ENCODE measurements around the gene ZNF385D.

ZNF385D gene

DNA sequence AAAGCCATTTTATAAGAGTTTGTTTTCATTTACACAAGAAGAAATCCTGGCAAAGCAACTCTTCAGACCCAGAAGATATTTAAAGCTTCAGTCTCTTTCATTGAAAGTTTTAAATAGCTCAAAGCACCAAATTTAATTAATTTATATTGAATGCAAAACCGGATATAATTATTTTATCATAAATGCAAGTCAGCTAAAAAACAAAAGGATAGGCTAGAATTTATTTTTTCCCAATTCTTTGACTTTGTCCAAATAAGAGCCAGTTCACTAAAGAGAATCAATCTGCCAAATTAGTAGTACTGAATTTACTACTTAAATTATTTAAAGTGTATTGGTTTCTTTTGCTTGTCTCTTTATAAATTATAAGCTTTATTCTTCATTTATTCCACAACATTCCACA is 101.5 kb downstream of the ZNF385D start:
- H3K36me3 ChIP-seq (replicated peaks in 1 of 2; ENCODE audit: control insufficient read depth in 2 of 2, insufficient read depth in 2 of 2, low read length in 2 of 2) = no peaks in the 10 kb centered on the region
- H3K27me3 ChIP-seq (ENCODE audit: control insufficient read depth in 3 of 3, insufficient read depth in 3 of 3, low read depth in 1 of 3, low read length in 3 of 3) = no peaks in the 10 kb centered on the region
- no peak for DNase-seq (ENCODE audit: low spot score)
- no peak overlapping the region for H2BK5ac ChIP-seq (ENCODE audit: low read length)
- WGBS, 2 donors (ENCODE audit: extremely low coverage in 2 of 2, insufficient read length in 2 of 2, insufficient replicate concordance in 1 of 2) = no CpG with 5 or more reads among the region's 1 CpG
- no peak overlapping the region for H2BK120ac ChIP-seq (ENCODE audit: low read depth, low read length)
- no peaks in the 10 kb centered on the region for H3K9me3 ChIP-seq (replicated peaks in 1 of 2; ENCODE audit: control insufficient read depth in 2 of 2, insufficient read depth in 1 of 2, low read depth in 1 of 2, low read length in 2 of 2)
- H2BK12ac ChIP-seq (ENCODE audit: low read length) = no peak overlapping the region
- no peak overlapping the region for H3K9ac ChIP-seq (ENCODE audit: low read depth, low read length, poor library complexity)
- no peaks in the 10 kb centered on the region for H3K4me1 ChIP-seq (ENCODE audit: control insufficient read depth in 2 of 2, insufficient read depth in 1 of 2, low read depth in 1 of 2, low read length in 2 of 2)
- H3K23ac ChIP-seq (ENCODE audit: low read depth, low read length, poor library complexity) = no peak overlapping the region
- H4K8ac ChIP-seq (ENCODE audit: low read depth, low read length) = no peak overlapping the region
- no peak overlapping the region for H4K91ac ChIP-seq (ENCODE audit: low read depth, low read length, poor library complexity)
- H3K18ac ChIP-seq (ENCODE audit: low read length) = no peak overlapping the region
- H3K4me2 ChIP-seq (ENCODE audit: insufficient read depth, low read length, poor library complexity, severe bottlenecking) = no peak overlapping the region
- no peak overlapping the region for H3K14ac ChIP-seq (ENCODE audit: low read length)
- H2AFZ ChIP-seq (ENCODE audit: low read length) = no peak overlapping the region
- H3K4me3 ChIP-seq (ENCODE audit: low read length in 2 of 2) = no peak overlapping the region
- no peak overlapping the region for H2BK15ac ChIP-seq (ENCODE audit: low read length)
- no peak overlapping the region for H3K4ac ChIP-seq (ENCODE audit: low read length)
- H2AK5ac ChIP-seq (ENCODE audit: low read depth, low read length) = no peak overlapping the region
- no peak overlapping the region for H3K27ac ChIP-seq (replicated peaks; ENCODE audit: low read length)
- H3K79me1 ChIP-seq (ENCODE audit: low read depth, low read length) = no peaks in the 10 kb centered on the region

DNA sequence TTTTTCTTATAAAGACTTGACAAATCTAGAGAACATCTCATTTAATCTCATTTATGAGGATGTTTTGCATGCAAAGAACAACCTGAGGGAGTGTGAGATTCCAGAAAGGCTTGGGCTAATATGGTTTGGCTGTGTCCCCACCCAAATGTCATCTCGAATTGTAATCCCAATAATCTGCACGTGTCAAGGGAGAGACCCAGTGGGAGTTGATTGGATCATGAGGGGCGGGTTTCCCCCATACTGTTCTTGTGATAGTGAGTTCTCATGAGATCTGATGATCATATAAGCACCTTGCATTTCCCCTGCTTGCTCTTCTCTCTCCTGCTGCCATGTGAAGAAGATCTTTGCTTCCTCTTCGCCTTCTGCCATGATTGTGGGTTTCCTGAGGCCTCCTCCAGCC is 103.0 kb downstream of the ZNF385D start:
- Histone ChIP-seq H3K27ac (replicated peaks; ENCODE audit: low read length) (no peak overlapping the region), H3K4ac (ENCODE audit: low read length) (no peak overlapping the region), H3K4me3 (ENCODE audit: low read length in 2 of 2) (no peak overlapping the region), H3K27me3 (ENCODE audit: control insufficient read depth in 3 of 3, insufficient read depth in 3 of 3, low read depth in 1 of 3, low read length in 3 of 3) (no peaks in the 10 kb centered on the region), H3K23ac (ENCODE audit: low read depth, low read length, poor library complexity) (no peak overlapping the region), H3K4me1 (ENCODE audit: control insufficient read depth in 2 of 2, insufficient read depth in 1 of 2, low read depth in 1 of 2, low read length in 2 of 2) (no peaks in the 10 kb centered on the region), H3K9ac (ENCODE audit: low read depth, low read length, poor library complexity) (no peak overlapping the region), H2BK12ac (ENCODE audit: low read length) (no peak overlapping the region), H2BK5ac (ENCODE audit: low read length) (no peak overlapping the region), H3K79me1 (ENCODE audit: low read depth, low read length) (no peaks in the 10 kb centered on the region), H3K9me3 (replicated peaks in 1 of 2; ENCODE audit: control insufficient read depth in 2 of 2, insufficient read depth in 1 of 2, low read depth in 1 of 2, low read length in 2 of 2) (no peaks in the 10 kb centered on the region), H2AFZ (ENCODE audit: low read length) (no peak overlapping the region), H4K8ac (ENCODE audit: low read depth, low read length) (no peak overlapping the region), H3K14ac (ENCODE audit: low read length) (no peak overlapping the region), H2BK120ac (ENCODE audit: low read depth, low read length) (no peak overlapping the region), H3K4me2 (ENCODE audit: insufficient read depth, low read length, poor library complexity, severe bottlenecking) (no peak overlapping the region), H2BK15ac (ENCODE audit: low read length) (no peak overlapping the region), H3K18ac (ENCODE audit: low read length) (no peak overlapping the region), H2AK5ac (ENCODE audit: low read depth, low read length) (no peak overlapping the region), H4K91ac (ENCODE audit: low read depth, low read length, poor library complexity) (no peak overlapping the region), H3K36me3 (replicated peaks in 1 of 2; ENCODE audit: control insufficient read depth in 2 of 2, insufficient read depth in 2 of 2, low read length in 2 of 2) (no peaks in the 10 kb centered on the region)
- no peak for DNase-seq (ENCODE audit: low spot score)
- WGBS, 2 donors (ENCODE audit: extremely low coverage in 2 of 2, insufficient read length in 2 of 2, insufficient replicate concordance in 1 of 2) = no CpG with 5 or more reads among the region's 4 CpGs

GRCh38 chr3:21645121-21645897 is 105.7 kb downstream of the ZNF385D start:
- Histone ChIP-seq H3K9me3 (replicated peaks in 1 of 2; ENCODE audit: control insufficient read depth in 2 of 2, insufficient read depth in 1 of 2, low read depth in 1 of 2, low read length in 2 of 2) (no peaks in the 10 kb centered on the region), H3K4me3 (ENCODE audit: low read length in 2 of 2) (no peak overlapping the region), H4K91ac (ENCODE audit: low read depth, low read length, poor library complexity) (no peak overlapping the region), H3K4ac (ENCODE audit: low read length) (no peak overlapping the region), H3K4me1 (ENCODE audit: control insufficient read depth in 2 of 2, insufficient read depth in 1 of 2, low read depth in 1 of 2, low read length in 2 of 2) (no peaks in the 10 kb centered on the region), H3K18ac (ENCODE audit: low read length) (no peak overlapping the region), H2AFZ (ENCODE audit: low read length) (no peak overlapping the region), H2AK5ac (ENCODE audit: low read depth, low read length) (no peak overlapping the region), H3K27me3 (ENCODE audit: control insufficient read depth in 3 of 3, insufficient read depth in 3 of 3, low read depth in 1 of 3, low read length in 3 of 3) (no peaks in the 10 kb centered on the region), H2BK120ac (ENCODE audit: low read depth, low read length) (no peak overlapping the region), H3K14ac (ENCODE audit: low read length) (no peak overlapping the region), H2BK5ac (ENCODE audit: low read length) (no peak overlapping the region), H2BK12ac (ENCODE audit: low read length) (no peak overlapping the region), H3K36me3 (replicated peaks in 1 of 2; ENCODE audit: control insufficient read depth in 2 of 2, insufficient read depth in 2 of 2, low read length in 2 of 2) (no peaks in the 10 kb centered on the region), H2BK15ac (ENCODE audit: low read length) (no peak overlapping the region), H3K23ac (ENCODE audit: low read depth, low read length, poor library complexity) (no peak overlapping the region), H3K4me2 (ENCODE audit: insufficient read depth, low read length, poor library complexity, severe bottlenecking) (no peak overlapping the region), H3K27ac (replicated peaks; ENCODE audit: low read length) (no peak overlapping the region), H3K9ac (ENCODE audit: low read depth, low read length, poor library complexity) (no peak overlapping the region), H4K8ac (ENCODE audit: low read depth, low read length) (no peak overlapping the region), H3K79me1 (ENCODE audit: low read depth, low read length) (no peaks in the 10 kb centered on the region)
- WGBS, 2 donors (ENCODE audit: extremely low coverage in 2 of 2, insufficient read length in 2 of 2, insufficient replicate concordance in 1 of 2) = no CpG with 5 or more reads among the region's 4 CpGs
- no peak for DNase-seq (ENCODE audit: low spot score)

GRCh38 chr3:21644268-21644667 is 106.7 kb downstream of the ZNF385D start:
- no CpG with 5 or more reads among the region's 2 CpGs for WGBS, 2 donors (ENCODE audit: extremely low coverage in 2 of 2, insufficient read length in 2 of 2, insufficient replicate concordance in 1 of 2)
- H2BK12ac ChIP-seq (ENCODE audit: low read length) = no peak overlapping the region
- H2BK15ac ChIP-seq (ENCODE audit: low read length) = no peak overlapping the region
- H4K91ac ChIP-seq (ENCODE audit: low read depth, low read length, poor library complexity) = no peak overlapping the region
- H3K23ac ChIP-seq (ENCODE audit: low read depth, low read length, poor library complexity) = no peak overlapping the region
- no peak for DNase-seq (ENCODE audit: low spot score)
- no peaks in the 10 kb centered on the region for H3K4me1 ChIP-seq (ENCODE audit: control insufficient read depth in 2 of 2, insufficient read depth in 1 of 2, low read depth in 1 of 2, low read length in 2 of 2)
- no peaks in the 10 kb centered on the region for H3K27me3 ChIP-seq (ENCODE audit: control insufficient read depth in 3 of 3, insufficient read depth in 3 of 3, low read depth in 1 of 3, low read length in 3 of 3)
- no peaks in the 10 kb centered on the region for H3K9me3 ChIP-seq (replicated peaks in 1 of 2; ENCODE audit: control insufficient read depth in 2 of 2, insufficient read depth in 1 of 2, low read depth in 1 of 2, low read length in 2 of 2)
- H3K4me3 ChIP-seq (ENCODE audit: low read length in 2 of 2) = no peak overlapping the region
- H2AK5ac ChIP-seq (ENCODE audit: low read depth, low read length) = no peak overlapping the region
- H4K8ac ChIP-seq (ENCODE audit: low read depth, low read length) = no peak overlapping the region
- no peak overlapping the region for H3K27ac ChIP-seq (replicated peaks; ENCODE audit: low read length)
- H3K14ac ChIP-seq (ENCODE audit: low read length) = no peak overlapping the region
- no peak overlapping the region for H3K18ac ChIP-seq (ENCODE audit: low read length)
- no peak overlapping the region for H2BK120ac ChIP-seq (ENCODE audit: low read depth, low read length)
- H2AFZ ChIP-seq (ENCODE audit: low read length) = no peak overlapping the region
- no peak overlapping the region for H3K4me2 ChIP-seq (ENCODE audit: insufficient read depth, low read length, poor library complexity, severe bottlenecking)
- H2BK5ac ChIP-seq (ENCODE audit: low read length) = no peak overlapping the region
- no peak overlapping the region for H3K4ac ChIP-seq (ENCODE audit: low read length)
- H3K79me1 ChIP-seq (ENCODE audit: low read depth, low read length) = no peaks in the 10 kb centered on the region
- H3K36me3 ChIP-seq (replicated peaks in 1 of 2; ENCODE audit: control insufficient read depth in 2 of 2, insufficient read depth in 2 of 2, low read length in 2 of 2) = no peaks in the 10 kb centered on the region
- no peak overlapping the region for H3K9ac ChIP-seq (ENCODE audit: low read depth, low read length, poor library complexity)

Data from neuronal stem cell (in vitro differentiated cells).